OCI-LY1 (cell line): Measurements from ENCODE around the gene MKNK1.

ENCODE experiments used
- H2AFZ ChIP-seq: fragments of 200-600 bp; sonication (generic), shearing (Covaris generic); 2 replicates; pipeline ENCODE4 v1.6.0; 2014; ENCODE audit warnings: antibody characterized with exemption, mild to moderate bottlenecking, low read length
- H3F3A ChIP-seq: fragments of 200-600 bp; sonication (generic), shearing (Covaris generic); 2 replicates; pipeline ENCODE4 v1.6.0; 2014; ENCODE audit warnings: mild to moderate bottlenecking, antibody characterized with exemption, low read length, moderate library complexity; ENCODE audit not compliant: insufficient read depth
- H3K27ac ChIP-seq: fragments of 200-600 bp; sonication (generic); 2 replicates; pipeline ENCODE4 v1.5.1; 2014; ENCODE audit warnings: low read length, mixed run types, mild to moderate bottlenecking, low read depth; ENCODE audit not compliant: poor library complexity, severe bottlenecking
- H3K27me3 ChIP-seq: fragments of 200-600 bp; sonication (generic); 2 replicates; pipeline ENCODE4 v1.6.0; 2014; ENCODE audit warnings: antibody characterized with exemption, mild to moderate bottlenecking, low read length, moderate library complexity; ENCODE audit not compliant: insufficient read depth
- H3K36me3 ChIP-seq: fragments of 200-600 bp; sonication (generic); 2 replicates; pipeline ENCODE4 v1.6.1; 2014; ENCODE audit warnings: mild to moderate bottlenecking, antibody characterized with exemption, low read length, moderate library complexity, mixed read lengths; ENCODE audit not compliant: insufficient read depth
- H3K4me1 ChIP-seq: fragments of 200-600 bp; sonication (generic); 2 replicates; pipeline ENCODE4 v1.5.1; 2014; ENCODE audit warnings: mild to moderate bottlenecking, low read length, moderate library complexity; ENCODE audit not compliant: insufficient read depth, severe bottlenecking
- H3K4me2 ChIP-seq: fragments of 200-600 bp; sonication (generic), shearing (Covaris generic); 2 replicates; pipeline ENCODE4 v1.6.1; 2014; ENCODE audit warnings: low read length
- H3K4me3 ChIP-seq: fragments of 200-600 bp; sonication (generic); 2 replicates; pipeline ENCODE4 v1.5.1; 2014; ENCODE audit warnings: low read length, low read depth, mild to moderate bottlenecking, mixed read lengths; ENCODE audit not compliant: poor library complexity, severe bottlenecking
- H3K79me2 ChIP-seq: fragments of 200-600 bp; shearing (Covaris generic); 2 replicates; pipeline ENCODE4 v1.6.1; 2016; ENCODE audit warnings: mixed run types, low read length, mixed read lengths; ENCODE audit not compliant: insufficient read depth
- H3K9ac ChIP-seq: fragments of 200-600 bp; sonication (generic), shearing (Covaris generic); 2 replicates; pipeline ENCODE4 v1.6.1; 2014; ENCODE audit warnings: mild to moderate bottlenecking, low read length, mixed read lengths
- H3K9me2 ChIP-seq: fragments of 200-600 bp; sonication (generic), shearing (Covaris generic); 2 replicates; pipeline ENCODE4 v1.6.1; 2014; ENCODE audit warnings: low read depth, mild to moderate bottlenecking, low read length, mixed read lengths
- H3K9me3 ChIP-seq: fragments of 200-600 bp; shearing (Covaris generic); 2 replicates; pipeline ENCODE4 v1.6.1; 2014; ENCODE audit warnings: low read length, mixed read lengths
- H4K20me1 ChIP-seq: fragments of 200-600 bp; sonication (generic), shearing (Covaris generic); 2 replicates; pipeline ENCODE4 v1.6.0; 2016; ENCODE audit warnings: mild to moderate bottlenecking, low read length; ENCODE audit not compliant: insufficient read depth
- EZH2 ChIP-seq: fragments of 200-600 bp; sonication (generic), shearing (Covaris generic); IDR thresholded peaks from 2 replicates; pipeline ENCODE4 v1.8.0; 2017; ENCODE audit warnings: borderline replicate concordance, mixed run types, mild to moderate bottlenecking, antibody characterized with exemption, low read length, moderate library complexity, mixed read lengths
- TF ChIP-seq, protein P1 (sequence below): fragments of 200-600 bp; sonication (generic), shearing (Covaris generic); IDR thresholded peaks from 2 replicates; pipeline ENCODE4 v1.5.1; 2017; ENCODE audit warnings: mild to moderate bottlenecking, antibody characterized with exemption, low read length, moderate library complexity, mixed read lengths

Gene MKNK1

DNA sequence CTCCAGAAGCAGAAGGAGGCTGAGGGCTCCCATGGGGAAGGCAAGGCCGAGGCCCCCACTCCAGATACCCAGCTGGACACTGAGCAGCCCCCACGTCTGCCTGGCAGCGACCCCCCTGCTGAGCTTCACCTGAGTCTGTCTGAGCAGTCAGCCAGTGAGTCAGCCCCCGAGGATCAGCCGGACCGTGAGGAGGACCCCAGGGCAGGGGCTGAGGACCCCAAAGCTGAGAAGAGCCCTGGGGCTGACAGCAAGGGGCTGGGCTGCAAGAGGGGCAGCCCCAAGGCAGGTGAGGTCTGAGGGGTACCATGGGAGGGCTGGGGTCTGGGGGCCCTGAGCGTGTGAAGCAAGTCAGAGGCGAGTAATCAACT lies 93.1 kb downstream of the MKNK1 start:
- no peak overlapping the region for H3K4me3 ChIP-seq
- no peaks in the 10 kb centered on the region; the same call in 1 of the 2 replicates for H3K27me3 ChIP-seq
- H3K4me2 ChIP-seq = no peak overlapping the region
- no peaks in the 10 kb centered on the region for H3K79me2 ChIP-seq
- no peaks in the 10 kb centered on the region for H3F3A ChIP-seq
- no peaks in the 10 kb centered on the region for H3K4me1 ChIP-seq
- TF ChIP-seq EZH2 = no peak
- TF ChIP-seq, protein P1, sequence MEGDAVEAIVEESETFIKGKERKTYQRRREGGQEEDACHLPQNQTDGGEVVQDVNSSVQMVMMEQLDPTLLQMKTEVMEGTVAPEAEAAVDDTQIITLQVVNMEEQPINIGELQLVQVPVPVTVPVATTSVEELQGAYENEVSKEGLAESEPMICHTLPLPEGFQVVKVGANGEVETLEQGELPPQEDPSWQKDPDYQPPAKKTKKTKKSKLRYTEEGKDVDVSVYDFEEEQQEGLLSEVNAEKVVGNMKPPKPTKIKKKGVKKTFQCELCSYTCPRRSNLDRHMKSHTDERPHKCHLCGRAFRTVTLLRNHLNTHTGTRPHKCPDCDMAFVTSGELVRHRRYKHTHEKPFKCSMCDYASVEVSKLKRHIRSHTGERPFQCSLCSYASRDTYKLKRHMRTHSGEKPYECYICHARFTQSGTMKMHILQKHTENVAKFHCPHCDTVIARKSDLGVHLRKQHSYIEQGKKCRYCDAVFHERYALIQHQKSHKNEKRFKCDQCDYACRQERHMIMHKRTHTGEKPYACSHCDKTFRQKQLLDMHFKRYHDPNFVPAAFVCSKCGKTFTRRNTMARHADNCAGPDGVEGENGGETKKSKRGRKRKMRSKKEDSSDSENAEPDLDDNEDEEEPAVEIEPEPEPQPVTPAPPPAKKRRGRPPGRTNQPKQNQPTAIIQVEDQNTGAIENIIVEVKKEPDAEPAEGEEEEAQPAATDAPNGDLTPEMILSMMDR = no peak
- H3K27ac ChIP-seq = no peak overlapping the region
- H3K9me2 ChIP-seq = no peaks in the 10 kb centered on the region
- H3K9ac ChIP-seq = no peak overlapping the region
- no peaks in the 10 kb centered on the region for H3K9me3 ChIP-seq
- H4K20me1 ChIP-seq = no peaks in the 10 kb centered on the region
- no peaks in the 10 kb centered on the region for H3K36me3 ChIP-seq
- no peak overlapping the region for H2AFZ ChIP-seq

DNA sequence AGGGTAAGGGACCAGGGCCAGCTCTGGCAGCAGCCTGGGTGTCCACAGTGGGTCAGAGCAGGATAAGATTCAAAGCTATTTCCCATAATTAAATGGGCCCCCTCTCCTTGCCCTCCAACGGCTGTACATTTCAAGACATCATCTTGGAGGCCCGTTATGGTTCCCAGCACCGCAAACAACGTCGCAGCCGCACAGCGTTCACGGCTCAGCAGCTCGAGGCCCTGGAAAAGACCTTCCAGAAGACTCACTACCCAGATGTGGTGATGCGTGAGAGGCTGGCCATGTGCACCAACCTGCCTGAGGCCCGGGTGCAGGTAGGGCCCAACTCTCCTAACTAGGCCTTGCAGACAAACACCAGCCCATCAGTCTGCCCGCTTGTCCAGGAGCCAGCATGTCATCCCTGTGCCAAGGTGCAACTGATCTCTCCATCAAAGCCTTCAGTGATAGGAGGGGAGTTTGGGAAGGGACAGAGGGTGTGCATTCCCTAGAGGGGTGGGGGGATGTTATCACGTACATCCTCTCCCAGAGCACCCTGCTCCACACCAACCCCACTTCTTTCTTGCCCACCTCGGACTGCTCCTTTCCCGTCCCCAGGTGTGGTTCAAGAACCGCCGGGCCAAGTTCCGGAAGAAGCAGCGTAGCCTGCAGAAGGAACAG lies 93.6 kb downstream of the MKNK1 start:
- no peak overlapping the region for H2AFZ ChIP-seq

DNA sequence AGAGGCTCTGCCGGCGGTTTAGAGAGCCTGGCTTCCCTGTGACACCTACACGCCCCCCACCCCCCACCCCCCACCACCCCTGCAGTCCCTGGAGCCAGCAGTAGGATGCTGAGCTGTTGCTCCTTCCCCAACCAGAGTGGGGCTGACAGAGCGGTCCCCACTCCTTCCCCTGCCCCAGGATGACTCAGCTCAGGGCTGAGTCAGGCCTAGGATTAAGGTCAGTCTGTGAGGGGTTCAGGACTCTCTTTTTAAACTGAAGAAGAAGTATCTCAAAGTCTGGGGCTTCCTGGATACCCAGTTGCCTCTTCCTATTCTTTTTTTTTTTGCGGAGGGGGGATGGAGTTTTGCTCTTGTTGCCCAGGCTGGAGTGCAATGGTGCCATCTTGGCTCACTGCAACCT lies 95.3 kb downstream of the MKNK1 start:
- no peak overlapping the region for H3K4me3 ChIP-seq
- H2AFZ ChIP-seq = no peak overlapping the region
- no peaks in the 10 kb centered on the region; the same call in 1 of the 2 replicates for H3K27me3 ChIP-seq
- no peak for TF ChIP-seq EZH2
- TF ChIP-seq, protein P1 = no peak
- H4K20me1 ChIP-seq = no peaks in the 10 kb centered on the region
- no peaks in the 10 kb centered on the region for H3K36me3 ChIP-seq
- no peaks in the 10 kb centered on the region for H3K4me1 ChIP-seq
- H3K9me3 ChIP-seq = no peaks in the 10 kb centered on the region
- no peak overlapping the region for H3K9ac ChIP-seq
- H3K79me2 ChIP-seq = no peaks in the 10 kb centered on the region
- H3K27ac ChIP-seq = no peak overlapping the region
- H3F3A ChIP-seq = no peaks in the 10 kb centered on the region
- H3K4me2 ChIP-seq = no peak overlapping the region
- H3K9me2 ChIP-seq = no peaks in the 10 kb centered on the region

More for the DNA sequence above, 93.6 kb downstream of the MKNK1 start:
- no peak for TF ChIP-seq EZH2
- TF ChIP-seq, protein P1 = no peak
- H3K4me1 ChIP-seq = no peaks in the 10 kb centered on the region
- no peak overlapping the region for H3K4me2 ChIP-seq
- no peaks in the 10 kb centered on the region for H4K20me1 ChIP-seq
- no peaks in the 10 kb centered on the region for H3K9me3 ChIP-seq
- no peaks in the 10 kb centered on the region for H3F3A ChIP-seq
- no peak overlapping the region for H3K27ac ChIP-seq
- no peaks in the 10 kb centered on the region; the same call in 1 of the 2 replicates for H3K27me3 ChIP-seq
- no peak overlapping the region for H3K9ac ChIP-seq
- no peaks in the 10 kb centered on the region for H3K36me3 ChIP-seq
- no peak overlapping the region for H3K4me3 ChIP-seq
- H3K9me2 ChIP-seq = no peaks in the 10 kb centered on the region
- no peaks in the 10 kb centered on the region for H3K79me2 ChIP-seq
